Endothelial cell of hepatic sinusoid (primary cell): ENCODE measurements around the gene JARID2.

Experiments used
- in situ Hi-C: cut with HindIII; loops from 2 replicates; pipeline ENCODE4 v1.10.0; 2017; ENCODE audit warnings: low sequenced_read_pairs

The JARID2 gene

DNA sequence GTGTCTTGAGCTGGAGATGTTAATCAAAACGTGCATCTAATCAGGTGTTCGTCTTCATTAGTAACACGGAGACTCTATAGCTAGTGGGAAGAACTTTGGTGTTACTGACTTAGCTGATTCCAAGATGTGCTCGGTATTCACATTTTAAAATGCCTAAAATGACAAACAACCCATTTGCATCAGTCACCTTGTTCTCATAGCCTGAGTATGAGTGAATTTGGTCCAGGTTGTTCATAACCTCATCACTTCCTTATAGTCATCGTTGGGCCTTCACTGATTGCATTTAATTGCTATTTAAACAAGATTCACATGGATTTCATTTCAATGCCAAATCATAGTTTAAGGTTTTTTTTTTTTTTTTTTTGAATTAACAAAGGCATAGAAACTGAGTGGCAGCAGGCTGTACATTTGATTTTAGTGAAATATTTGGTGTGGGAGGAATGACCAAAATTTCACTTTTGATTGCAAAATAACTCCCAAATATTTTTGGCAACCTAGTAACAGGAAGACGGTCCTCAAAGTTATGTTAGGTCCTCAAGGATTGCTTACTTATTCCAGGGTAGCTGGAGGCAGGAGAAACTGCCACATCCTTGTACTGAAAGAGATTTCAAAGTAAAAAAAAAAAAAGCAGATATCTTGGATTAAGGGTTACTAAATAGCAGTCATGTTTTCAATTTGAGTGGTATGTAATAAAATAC lies 104.7 kb downstream of the JARID2 start:
- in situ Hi-C loops = no loop called here

DNA sequence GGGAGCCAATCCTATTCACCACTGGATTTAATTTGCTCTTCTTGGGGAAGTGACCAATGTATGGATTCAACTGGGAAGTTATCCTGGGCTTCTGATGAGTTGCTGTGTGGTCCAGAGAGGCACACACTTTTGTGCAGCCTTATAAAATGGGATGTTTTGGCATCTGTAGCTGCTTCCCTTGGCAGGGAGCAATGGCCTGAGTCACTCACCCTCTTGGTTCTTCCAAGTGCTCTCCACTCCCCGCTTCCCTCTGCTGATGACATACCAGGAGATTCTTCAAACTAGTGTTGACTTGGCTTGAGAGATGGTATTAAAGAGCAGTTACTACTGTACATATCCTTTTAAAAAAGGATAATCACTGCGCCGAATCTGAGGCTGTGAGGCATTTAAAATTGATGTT lies 105.8 kb downstream of the JARID2 start:
- in situ Hi-C loops = no loop called here

DNA sequence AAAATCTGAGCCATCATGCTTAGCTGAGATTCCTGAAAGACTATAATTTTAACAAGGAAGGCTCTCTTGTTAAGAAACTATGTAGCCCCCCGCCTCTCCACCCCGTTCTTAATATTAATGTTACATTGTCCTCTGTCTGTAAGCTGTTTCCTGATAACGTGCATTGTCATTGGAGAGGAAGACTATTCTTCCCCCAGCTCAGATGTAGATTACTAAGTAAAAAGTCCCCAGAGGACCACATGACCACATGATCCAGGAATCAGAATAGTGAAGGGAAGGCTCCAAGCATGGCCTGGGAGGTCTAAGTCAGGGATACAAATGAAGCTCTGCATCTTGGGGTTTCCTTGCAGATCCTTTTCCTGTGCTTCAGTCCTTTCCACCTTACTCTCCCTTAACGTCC lies 106.4 kb downstream of the JARID2 start:
- in situ Hi-C loops = no loop called here

DNA sequence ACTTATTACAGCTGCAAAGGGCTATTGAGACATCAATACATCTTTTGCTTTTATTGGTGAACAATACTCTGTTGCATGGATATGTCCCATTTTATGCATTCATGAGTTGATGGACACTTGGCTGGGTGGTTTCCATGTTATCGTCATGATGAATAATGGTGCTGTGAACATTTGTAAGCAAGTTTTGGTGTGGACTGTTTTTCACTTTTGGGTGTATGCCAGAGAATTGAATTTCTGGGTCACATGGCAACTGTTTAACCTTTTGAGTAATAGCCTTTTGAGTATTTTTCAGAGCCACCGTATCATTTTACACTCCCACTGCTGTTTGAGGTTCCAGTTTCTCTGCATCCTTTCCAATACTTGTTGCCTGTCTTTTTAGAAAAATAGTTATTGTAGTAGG lies 107.0 kb downstream of the JARID2 start:
- in situ Hi-C loops = no loop called here

DNA sequence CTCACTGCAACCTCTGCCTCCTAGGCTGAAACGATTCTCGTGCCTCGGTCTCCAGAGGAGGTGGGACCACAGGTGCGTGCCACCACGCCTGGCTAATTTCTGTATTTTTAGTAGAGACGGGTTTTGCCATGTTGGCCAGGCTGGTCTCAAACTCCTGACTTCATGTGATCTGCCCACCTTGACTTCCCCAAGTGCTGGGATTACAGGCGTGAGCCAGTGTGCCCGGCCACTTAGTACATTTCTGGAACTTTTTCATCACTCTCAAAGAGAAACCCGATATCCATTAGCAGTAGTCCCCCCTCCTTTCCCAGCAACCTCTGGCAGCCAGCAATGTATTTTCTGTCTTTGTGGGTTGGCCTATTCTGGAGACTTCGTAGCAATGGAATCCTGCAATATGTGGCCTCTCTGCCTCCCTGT lies 109.8 kb downstream of the JARID2 start:
- in situ Hi-C loops = loop anchor here (5.0 kb wide), 2 partner anchors 33 to 52 kb away; no protein-coding TSS in a partner anchor

GRCh38 chr6:15356179-15356578 lies 110.3 kb downstream of the JARID2 start:
- in situ Hi-C loops = loop anchor here (5.0 kb wide), 2 partner anchors 34 to 51 kb away; no protein-coding TSS in a partner anchor

DNA sequence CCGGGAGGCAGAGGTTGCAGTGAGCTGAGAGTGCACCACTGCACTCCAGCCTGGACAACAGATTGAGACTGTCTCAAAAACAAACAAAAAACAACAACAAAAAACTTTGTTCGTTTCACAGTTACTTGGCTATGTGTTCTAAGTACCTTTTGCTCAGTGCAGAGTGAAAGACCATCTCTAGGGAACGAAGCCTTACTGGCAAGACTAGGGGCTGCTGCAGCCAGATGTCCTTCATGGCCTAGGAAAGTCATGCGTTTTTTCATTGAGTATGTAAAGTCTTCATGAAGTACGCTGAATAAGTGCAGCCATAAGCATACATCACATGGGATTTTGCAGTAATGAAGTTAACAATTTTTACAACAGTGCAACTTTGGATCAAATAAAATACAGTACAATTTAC lies 111.1 kb downstream of the JARID2 start:
- in situ Hi-C loops = loop anchor here (5.0 kb wide), 2 partner anchors 35 to 50 kb away; no protein-coding TSS in a partner anchor

GRCh38 chr6:15357782-15358181 lies 111.9 kb downstream of the JARID2 start:
- in situ Hi-C loops = loop anchor here (5.0 kb wide), 2 partner anchors 35 to 50 kb away; no protein-coding TSS in a partner anchor

GRCh38 chr6:15358579-15359327 lies 112.9 kb downstream of the JARID2 start:
- in situ Hi-C loops = loop anchor here (5.0 kb wide), 2 partner anchors 36 to 49 kb away; no protein-coding TSS in a partner anchor

DNA sequence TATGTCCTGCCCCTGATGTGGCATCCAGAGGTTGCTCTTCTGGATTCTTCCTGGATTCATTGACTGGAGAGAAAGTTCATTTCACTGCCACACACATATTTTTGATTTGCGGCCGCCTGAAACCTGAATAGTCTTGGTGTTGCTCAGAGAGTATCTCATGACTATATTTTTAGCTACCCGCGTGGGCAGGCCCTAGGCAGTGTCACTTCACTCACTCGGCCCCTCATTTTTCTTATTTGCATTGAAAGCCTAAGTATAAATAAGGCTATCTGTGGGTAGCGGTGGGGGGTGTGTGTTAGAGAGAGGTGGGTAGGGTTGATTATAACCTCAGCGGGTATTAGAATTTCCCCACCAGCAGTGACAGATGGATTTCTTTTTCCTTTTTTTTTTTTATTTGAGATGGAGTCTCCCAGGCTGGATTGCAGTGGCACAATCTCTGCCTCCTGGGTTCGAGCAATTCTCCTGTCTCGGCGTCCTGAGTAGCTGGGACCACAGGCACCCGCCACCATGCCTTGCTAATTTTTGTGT lies 113.5 kb downstream of the JARID2 start:
- in situ Hi-C loops = loop anchor here (5.0 kb wide), 2 partner anchors 37 to 48 kb away; no protein-coding TSS in a partner anchor

- in situ Hi-C loops = no loop called here
These were observed 114.4 kb downstream of the JARID2 start for GRCh38 chr6:15360300-15360699.

DNA sequence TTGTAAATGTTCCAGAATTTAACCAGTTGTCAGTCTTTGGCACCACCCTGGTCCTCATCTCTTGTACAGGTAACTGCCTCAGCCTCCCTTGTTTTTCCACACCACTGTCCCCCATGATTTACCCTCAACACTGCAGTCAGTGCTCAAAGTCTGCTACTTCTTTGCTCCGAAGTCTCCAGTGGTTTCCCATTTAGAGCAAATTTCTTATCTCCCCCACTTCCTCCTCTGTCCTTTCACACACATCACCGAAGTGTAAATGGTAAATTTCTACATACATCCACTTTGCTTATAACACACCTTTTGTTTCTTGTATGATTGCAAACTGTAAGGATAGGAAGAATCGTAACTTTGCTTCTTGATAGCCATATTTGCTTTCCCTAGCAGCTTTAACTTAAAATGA lies 115.3 kb downstream of the JARID2 start:
- in situ Hi-C loops = no loop called here

- in situ Hi-C loops = no loop called here
These were observed 116.6 kb downstream of the JARID2 start for GRCh38 chr6:15362274-15363160.

DNA sequence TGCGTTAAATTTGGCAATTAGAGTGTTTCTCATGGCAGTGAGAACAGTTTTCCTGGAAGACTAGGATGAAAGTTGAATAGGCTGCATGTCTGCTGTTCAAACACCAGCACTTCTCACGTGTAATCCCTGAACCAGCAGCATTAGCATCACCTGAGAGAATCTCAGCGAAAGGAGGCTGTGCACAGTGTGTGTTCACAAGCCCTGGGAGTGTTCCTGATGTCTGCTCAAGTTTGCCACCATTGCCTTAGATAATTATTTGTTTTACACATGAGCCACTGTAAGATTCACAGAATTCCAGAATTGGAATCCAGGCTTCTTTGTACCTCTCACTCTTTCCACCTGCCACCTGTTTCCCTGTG lies 117.3 kb downstream of the JARID2 start:
- in situ Hi-C loops = no loop called here

- in situ Hi-C loops = no loop called here
These were observed 117.9 kb downstream of the JARID2 start for GRCh38 chr6:15363523-15364400.

- in situ Hi-C loops = no loop called here
These were observed 118.7 kb downstream of the JARID2 start for GRCh38 chr6:15364401-15365037.

DNA sequence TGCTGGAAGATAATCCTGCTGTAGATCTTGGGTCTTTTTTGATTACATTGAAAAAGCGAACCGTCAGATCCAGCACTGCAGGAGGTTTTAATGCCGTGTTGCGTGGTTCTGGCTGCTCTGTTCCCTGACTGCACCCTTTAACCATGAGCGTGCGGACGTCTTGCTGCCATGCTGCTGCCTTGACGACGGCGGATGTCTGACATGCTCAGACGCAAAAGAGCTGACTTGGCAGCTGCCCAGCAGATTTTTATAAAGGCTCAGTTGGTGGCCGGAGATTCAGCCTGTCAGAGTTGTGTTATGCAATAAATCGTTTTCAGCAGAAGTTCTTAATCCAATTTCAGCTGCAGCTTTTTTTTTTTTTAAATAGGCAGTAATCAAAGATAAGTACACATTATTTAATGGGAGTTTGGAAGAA lies 119.4 kb downstream of the JARID2 start:
- in situ Hi-C loops = no loop called here

DNA sequence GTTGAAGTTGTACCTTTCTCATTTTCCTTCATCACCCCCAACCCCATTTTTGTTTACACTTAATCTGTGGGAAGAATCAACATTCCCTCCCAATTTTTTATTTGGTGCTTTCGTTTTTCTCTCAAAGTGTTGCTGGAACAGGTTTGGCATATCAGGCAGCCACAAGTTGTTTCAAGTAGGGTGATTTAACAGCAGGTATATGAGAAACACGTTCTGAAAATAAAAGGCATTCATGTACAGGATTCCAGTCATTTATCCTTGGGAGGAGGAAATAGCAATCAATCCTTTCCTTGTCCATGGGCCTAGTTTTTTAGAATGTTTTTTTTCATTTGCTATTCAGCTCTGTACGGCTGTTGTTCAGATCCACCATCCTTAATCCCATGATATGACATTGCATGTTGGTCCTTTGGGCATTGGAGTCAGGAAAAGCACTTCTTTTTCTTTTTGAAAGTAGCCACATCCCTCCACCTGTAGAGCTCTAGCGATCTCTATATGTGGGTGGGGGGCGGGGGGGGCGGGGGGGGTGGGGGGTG lies 120.2 kb downstream of the JARID2 start:
- in situ Hi-C loops = no loop called here

DNA sequence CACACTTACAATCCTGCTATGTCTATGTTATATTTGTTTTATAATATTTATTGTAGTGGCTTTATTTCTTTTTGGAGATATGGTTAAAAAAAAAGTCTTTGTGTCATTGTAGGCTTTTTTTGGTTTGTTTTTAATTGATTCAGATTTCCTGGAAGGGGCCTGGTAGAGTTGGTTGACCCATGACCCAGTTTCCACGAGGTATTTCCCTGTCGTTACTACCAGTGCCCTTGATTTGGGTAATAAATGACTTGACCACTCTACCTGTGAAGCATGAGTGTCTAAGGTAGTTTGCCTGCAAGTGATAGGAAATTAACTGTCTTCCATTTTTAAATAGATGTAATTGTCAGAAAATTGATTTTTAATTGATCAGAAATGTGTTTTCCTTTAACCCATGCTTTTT lies 121.0 kb downstream of the JARID2 start:
- in situ Hi-C loops = no loop called here
